HFFc6 (cell line): Measurements from ENCODE around the gene NLRC4. TPM values are rescaled to one million over a fixed set of nuclear protein-coding genes. Genes with fewer than 3 reads are reported as not detected.

Experiments
- DNase-seq: peaks from one replicate; pipeline ENCODE4 v3.0.0-alpha.2; 2018
- H3K27ac Mint-ChIP-seq: 2 replicates; pipeline ENCODE4 v1.8.0; 2020; ENCODE audit warnings: mild to moderate bottlenecking, mixed read lengths
- H3K27me3 Mint-ChIP-seq: 2 replicates; pipeline ENCODE4 v1.8.0; 2021; ENCODE audit warnings: mild to moderate bottlenecking, moderate library complexity, mixed read lengths; ENCODE audit not compliant: insufficient read depth
- H3K36me3 Mint-ChIP-seq: 2 replicates; pipeline ENCODE4 v1.8.0; 2021; ENCODE audit warnings: low read depth, mixed read lengths
- H3K4me1 Mint-ChIP-seq: 2 replicates; pipeline ENCODE4 v1.8.0; 2020; ENCODE audit warnings: low read depth, mixed read lengths
- H3K4me3 Mint-ChIP-seq: 2 replicates; pipeline ENCODE4 v1.8.0; 2020; ENCODE audit warnings: mild to moderate bottlenecking, moderate library complexity, mixed read lengths
- H3K9me3 Mint-ChIP-seq: 2 replicates; pipeline ENCODE4 v1.8.0; 2020; ENCODE audit warnings: mild to moderate bottlenecking, mixed read lengths
- total RNA-seq, 6 experiments: library from RNA; stranded (reverse); fragmentation: NEBNext Ultra II Directional; extraction: Animal tissue kit (Norgen Biotek cat#: 25700); gene quantifications; 2 replicates in 1 of 6; 3 replicates in 5 of 6; pipeline ENCODE4 v1.2.3, GENCODE V29; 2021
- TF ChIP-seq, protein P1 (sequence below): fragments of 200-600 bp; sonication (generic); IDR thresholded peaks from 2 replicates; pipeline ENCODE4 v1.5.0; 2021; ENCODE audit warnings: antibody characterized with exemption, mild to moderate bottlenecking

NLRC4 gene
- total RNA-seq, 6 experiments from 2014 or later: not detected

DNA sequence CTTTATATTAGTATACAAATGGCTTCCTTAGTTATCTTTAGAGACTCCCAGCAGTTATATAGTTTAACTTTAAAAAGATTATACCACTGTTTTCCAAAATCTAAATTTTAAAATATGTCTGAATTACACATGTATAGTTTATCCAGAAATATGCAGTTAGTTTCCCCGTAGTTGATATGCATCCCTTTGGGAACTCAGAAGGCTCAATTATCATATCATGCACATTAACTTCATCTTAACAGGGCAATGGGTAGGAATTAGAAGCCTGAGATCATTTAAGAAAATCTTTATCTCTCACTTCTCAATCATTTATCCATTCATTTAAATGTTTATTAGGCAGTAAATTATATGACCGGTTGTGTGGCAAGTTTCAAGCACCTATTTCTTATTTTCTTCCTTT, 27.2 kb downstream of the NLRC4 start:
- TF ChIP-seq, protein P1, sequence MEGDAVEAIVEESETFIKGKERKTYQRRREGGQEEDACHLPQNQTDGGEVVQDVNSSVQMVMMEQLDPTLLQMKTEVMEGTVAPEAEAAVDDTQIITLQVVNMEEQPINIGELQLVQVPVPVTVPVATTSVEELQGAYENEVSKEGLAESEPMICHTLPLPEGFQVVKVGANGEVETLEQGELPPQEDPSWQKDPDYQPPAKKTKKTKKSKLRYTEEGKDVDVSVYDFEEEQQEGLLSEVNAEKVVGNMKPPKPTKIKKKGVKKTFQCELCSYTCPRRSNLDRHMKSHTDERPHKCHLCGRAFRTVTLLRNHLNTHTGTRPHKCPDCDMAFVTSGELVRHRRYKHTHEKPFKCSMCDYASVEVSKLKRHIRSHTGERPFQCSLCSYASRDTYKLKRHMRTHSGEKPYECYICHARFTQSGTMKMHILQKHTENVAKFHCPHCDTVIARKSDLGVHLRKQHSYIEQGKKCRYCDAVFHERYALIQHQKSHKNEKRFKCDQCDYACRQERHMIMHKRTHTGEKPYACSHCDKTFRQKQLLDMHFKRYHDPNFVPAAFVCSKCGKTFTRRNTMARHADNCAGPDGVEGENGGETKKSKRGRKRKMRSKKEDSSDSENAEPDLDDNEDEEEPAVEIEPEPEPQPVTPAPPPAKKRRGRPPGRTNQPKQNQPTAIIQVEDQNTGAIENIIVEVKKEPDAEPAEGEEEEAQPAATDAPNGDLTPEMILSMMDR: no peak
- Mint-ChIP-seq H3K36me3 (peaks cover 23% of the 10 kb centered on the region), H3K27ac (no peak overlapping the region), H3K27me3 (no peaks in the 10 kb centered on the region), H3K4me3 (no peak overlapping the region), H3K9me3 (no peaks in the 10 kb centered on the region), H3K4me1 (no peaks in the 10 kb centered on the region)
- no peak for DNase-seq

DNA sequence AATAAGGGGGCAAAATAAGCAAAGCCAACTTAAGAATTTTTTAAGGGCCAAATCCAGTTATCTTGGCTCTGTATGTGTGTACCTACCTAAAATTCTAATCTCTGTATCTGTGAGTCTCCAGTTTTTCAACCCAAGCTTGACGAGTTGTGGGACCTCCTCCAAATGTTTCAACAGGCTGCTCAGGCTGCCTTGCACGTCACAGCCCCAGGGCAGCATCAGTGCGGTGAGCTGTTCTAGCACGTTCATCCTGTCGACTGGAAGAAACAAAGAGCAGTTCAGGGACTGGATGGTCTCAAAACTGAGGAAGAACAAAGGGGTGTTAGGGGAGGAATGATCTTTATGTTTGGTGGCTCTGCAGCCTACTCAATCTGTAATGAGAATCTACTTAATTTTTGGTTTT, 29.4 kb downstream of the NLRC4 start:
- Mint-ChIP-seq H3K4me3 (no peak overlapping the region), H3K27ac (no peak overlapping the region), H3K9me3 (no peaks in the 10 kb centered on the region), H3K4me1 (no peaks in the 10 kb centered on the region), H3K27me3 (no peaks in the 10 kb centered on the region), H3K36me3 (peaks cover 27% of the 10 kb centered on the region)
- no peak for DNase-seq
- TF ChIP-seq, protein P1: no peak

DNA sequence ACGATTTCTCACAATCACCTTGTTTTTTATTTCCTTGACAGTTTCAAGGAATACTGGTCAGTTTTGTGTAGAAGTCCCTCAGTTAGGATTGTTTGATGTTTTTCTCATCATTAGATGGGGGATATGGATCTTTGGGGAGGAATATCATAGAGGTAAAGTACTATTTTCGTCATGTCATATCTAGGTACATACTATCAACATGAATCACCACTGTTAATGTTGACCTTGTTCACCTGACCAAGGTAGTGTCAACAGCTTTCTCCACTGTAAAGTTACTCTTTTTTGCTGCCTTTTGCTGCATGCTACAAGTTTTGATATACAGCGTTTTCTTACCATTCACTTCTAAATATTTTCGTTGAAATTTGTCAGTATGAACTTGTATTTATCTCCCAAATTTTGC, 32.7 kb downstream of the NLRC4 start:
- Mint-ChIP-seq H3K36me3 (peaks cover 20% of the 10 kb centered on the region), H3K27ac (no peak overlapping the region), H3K9me3 (no peaks in the 10 kb centered on the region), H3K27me3 (no peaks in the 10 kb centered on the region), H3K4me1 (no peaks in the 10 kb centered on the region), H3K4me3 (no peak overlapping the region)
- TF ChIP-seq, protein P1: no peak
- no peak for DNase-seq

DNA sequence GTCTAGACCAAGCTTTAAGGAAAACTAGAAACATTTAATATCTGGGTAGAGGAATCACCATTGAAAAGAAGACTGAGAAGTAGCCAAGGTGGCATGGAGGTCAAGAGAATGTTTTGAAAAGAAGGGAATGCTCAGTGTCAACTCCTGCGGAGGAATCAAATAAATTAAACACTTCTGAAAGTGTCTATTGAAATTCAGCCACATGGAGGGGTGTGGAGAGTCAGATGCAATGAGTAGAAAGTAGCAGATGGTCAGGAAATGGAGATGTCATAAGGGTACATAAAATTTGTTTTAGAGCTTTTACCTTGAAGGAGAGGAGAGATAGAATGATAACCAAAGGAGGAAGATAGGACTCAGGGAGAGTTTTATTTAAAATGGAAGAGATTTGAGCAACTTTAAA, 35.1 kb downstream of the NLRC4 start:
- Mint-ChIP-seq H3K27me3 (no peaks in the 10 kb centered on the region), H3K27ac (no peak overlapping the region), H3K9me3 (no peaks in the 10 kb centered on the region), H3K4me1 (no peaks in the 10 kb centered on the region), H3K36me3 (peaks cover 18% of the 10 kb centered on the region), H3K4me3 (no peak overlapping the region)
- no peak for DNase-seq
- TF ChIP-seq, protein P1: no peak

DNA sequence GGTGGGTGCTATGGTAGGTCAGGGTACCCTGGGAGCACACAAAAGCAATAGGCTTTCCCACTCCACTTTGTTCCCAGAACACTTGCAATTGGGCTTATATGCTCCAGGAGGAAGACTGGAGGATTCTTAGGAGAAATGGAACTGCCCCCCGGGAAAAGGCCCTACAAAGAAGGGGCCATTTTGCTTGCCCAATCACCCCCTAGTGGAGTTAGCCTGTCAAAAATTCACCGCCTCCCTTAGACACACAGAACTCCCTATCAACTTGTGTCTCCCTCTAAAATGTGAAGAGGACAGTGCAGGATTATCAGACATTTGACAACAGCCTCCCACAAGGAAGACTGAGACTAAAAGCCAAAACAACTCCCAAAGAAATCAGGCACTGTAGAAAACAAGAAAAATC, 36.5 kb downstream of the NLRC4 start:
- no peaks in the 10 kb centered on the region for H3K9me3 Mint-ChIP-seq
- H3K4me3 Mint-ChIP-seq: no peak overlapping the region
- no peak overlapping the region for H3K27ac Mint-ChIP-seq
- H3K4me1 Mint-ChIP-seq: no peaks in the 10 kb centered on the region
- H3K27me3 Mint-ChIP-seq: no peaks in the 10 kb centered on the region
- no peak for DNase-seq
- TF ChIP-seq, protein P1: no peak
- H3K36me3 Mint-ChIP-seq: peaks cover 11% of the 10 kb centered on the region; the same call in 1 of the 2 replicates

DNA sequence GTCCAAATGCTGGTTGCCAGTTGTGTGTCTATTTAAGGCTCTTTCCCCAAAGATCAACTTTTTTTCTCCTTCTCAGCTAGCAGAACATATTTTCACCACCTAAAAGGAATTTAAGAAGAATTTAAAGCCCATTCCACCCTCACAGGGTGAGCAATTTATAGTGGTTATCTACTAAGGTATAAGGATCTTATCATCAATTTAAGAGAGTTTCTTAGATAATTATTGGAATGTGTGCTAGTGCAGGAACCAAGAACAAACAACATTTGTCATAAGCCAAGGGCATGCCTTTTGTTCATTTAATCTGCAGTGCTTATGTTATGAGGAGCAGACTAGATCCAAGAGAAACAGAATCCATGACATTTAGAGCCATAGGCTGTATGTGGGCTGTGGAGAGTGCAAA, 37.2 kb downstream of the NLRC4 start:
- peaks cover 14% of the 10 kb centered on the region for H3K36me3 Mint-ChIP-seq
- TF ChIP-seq, protein P1: no peak
- no peaks in the 10 kb centered on the region for H3K4me1 Mint-ChIP-seq
- no peak for DNase-seq
- H3K9me3 Mint-ChIP-seq: no peaks in the 10 kb centered on the region
- H3K27me3 Mint-ChIP-seq: no peaks in the 10 kb centered on the region
- H3K27ac Mint-ChIP-seq: no peak overlapping the region
- H3K4me3 Mint-ChIP-seq: no peak overlapping the region
